Activated gamma-delta T cell (primary cell): ENCODE data around the gene MEST.
"Not testable (repeated sequence)": the region's sequence is repeated elsewhere in the genome, so short reads cannot be mapped to it uniquely, and the experiment has no call there.

ENCODE experiments used
- DNase-seq: peaks from one replicate; lab custom pipeline; 2025; lab: John Stamatoyannopoulos, UW

MEST gene

GRCh38 chr7:130485734-130486113 lies 6.2 kb upstream of the MEST start:
- no peak for DNase-seq

- DNase-seq: peak; percentile 22
Measured at GRCh38 chr7:130486114-130486953, 5.6 kb upstream of the MEST start.

- no peak for DNase-seq
Measured at GRCh38 chr7:130486954-130487436, 4.9 kb upstream of the MEST start.

GRCh38 chr7:130488392-130489139 lies 3.3 kb upstream of the MEST start:
- no peak for DNase-seq

GRCh38 chr7:130489140-130489983 lies 2.5 kb upstream of the MEST start:
- no peak for DNase-seq

GRCh38 chr7:130490311-130490791 lies 1.5 kb upstream of the MEST start:
- no peak for DNase-seq

- DNase-seq: no peak
Measured at GRCh38 chr7:130490888-130491804, 739 bp upstream of the MEST start.

GRCh38 chr7:130492523-130493274 lies 814 bp downstream of the MEST start:
- no peak for DNase-seq

GRCh38 chr7:130493275-130493873 lies 1.5 kb downstream of the MEST start:
- DNase-seq: no peak

- DNase-seq: no peak
Measured at GRCh38 chr7:130494431-130494858, 2.6 kb downstream of the MEST start.

GRCh38 chr7:130500463-130500862 lies 8.6 kb downstream of the MEST start:
- no peak for DNase-seq

GRCh38 chr7:130500910-130501309 lies 9.0 kb downstream of the MEST start:
- no peak for DNase-seq

GRCh38 chr7:130505753-130506152 lies 13.9 kb downstream of the MEST start:
- DNase-seq: no peak

- no peak for DNase-seq
Measured at GRCh38 chr7:130506358-130506757, 14.5 kb downstream of the MEST start.

- not testable (repeated sequence) for DNase-seq
Measured at GRCh38 chr7:130512038-130512437, 20.2 kb downstream of the MEST start.

GRCh38 chr7:130513447-130513846 lies 21.6 kb downstream of the MEST start:
- DNase-seq: no peak

GRCh38 chr7:130515315-130516040 lies 23.6 kb downstream of the MEST start:
- no peak for DNase-seq

GRCh38 chr7:130521258-130521951 lies 29.5 kb downstream of the MEST start:
- no peak for DNase-seq
